Measurements from ENCODE around the gene AIRE. TPM values are rescaled to one million over a fixed set of nuclear protein-coding genes. Genes with fewer than 3 reads are reported as not detected.

The AIRE gene
- total and polyA plus RNA-seq, 2 of the 13 experiments (the other 11 are each of a cell fraction or from before 2014, with no cell fraction given), result not detected

GRCh38 chr21:44297525-44298290, 12.0 kb downstream of the AIRE start (continued):
- TF ChIP-seq CENPX (CRISPR knock-in tag; IDR thresholded peaks at IDR 0.05) (no peak), SPEN (CRISPR knock-in tag; IDR thresholded peaks at IDR 0.05; ENCODE audit: low read depth) (0 out of 2 replicates have a peak, but pooled peaks have one; percentile 25), SAFB2 (CRISPR knock-in tag; IDR thresholded peaks at IDR 0.05; ENCODE audit: borderline replicate concordance, low read depth) (0 out of 2 replicates have a peak, but pooled peaks have one; percentile 31), PRDM4 (CRISPR knock-in tag; IDR thresholded peaks at IDR 0.05; ENCODE audit: borderline replicate concordance) (no peak), ZBTB42 (CRISPR knock-in tag; IDR thresholded peaks at IDR 0.05) (no peak), SALL1 (CRISPR knock-in tag; IDR thresholded peaks at IDR 0.05) (no peak; the same call in 1 of the 2 replicates), FOXA3 (CRISPR knock-in tag; IDR thresholded peaks at IDR 0.05) (peak; percentile 70), FIP1L1 (IDR thresholded peaks at IDR 0.05; ENCODE audit: borderline replicate concordance, insufficient read depth, low read depth, low read length) (no peak), ZFP91 (CRISPR knock-in tag; IDR thresholded peaks at IDR 0.05; ENCODE audit: borderline replicate concordance) (no peak), POLR2AphosphoS5 (IDR thresholded peaks at IDR 0.05; ENCODE audit: low read depth, low read length) (no peak), FOXP1 (IDR thresholded peaks at IDR 0.05) (no peak), FOXP1 (CRISPR knock-in tag; IDR thresholded peaks at IDR 0.05) (peak; percentile 59), GATA4 (IDR thresholded peaks at IDR 0.05; ENCODE audit: borderline replicate concordance, low read depth) (no peak), ZNF687 (CRISPR knock-in tag; IDR thresholded peaks at IDR 0.05) (peak; percentile 51), GATAD2A (CRISPR knock-in tag; IDR thresholded peaks at IDR 0.05) (peak; percentile 42; the same call in 1 of the 2 replicates), HNRNPL (IDR thresholded peaks at IDR 0.05; ENCODE audit: low read depth, low read length) (no peak), BRCA1 (CRISPR knock-in tag; IDR thresholded peaks at IDR 0.05) (no peak)

Measured in HepG2 (cell line).